Neutrophil (primary cell): Measurements from ENCODE around the gene SLC39A7.

Source experiments
- H3K27ac ChIP-seq: fragments of 200-600 bp; sonication (generic); 2 replicates; pipeline ENCODE4 v1.5.1; 2016; ENCODE audit warnings: mild to moderate bottlenecking, moderate library complexity
- H3K27me3 ChIP-seq: fragments of 200-600 bp; sonication (generic); 2 replicates; pipeline ENCODE4 v1.6.0; 2016; ENCODE audit warnings: mild to moderate bottlenecking
- H3K36me3 ChIP-seq: fragments of 200-600 bp; sonication (generic); 2 replicates; pipeline ENCODE4 v1.5.1; 2017
- H3K4me1 ChIP-seq, 2 experiments: fragments of 200-600 bp in 1 of 2; sonication (generic) in 1 of 2; 1 replicate in 1 of 2; 2 replicates in 1 of 2; pipeline versions ENCODE4 v1.5.1 to v1.6.1; 2013 to 2016; ENCODE audit warnings: low read depth in 1 of 2, low read length in 1 of 2, mild to moderate bottlenecking in 1 of 2, moderate library complexity in 1 of 2; ENCODE audit not compliant: control insufficient read depth in 1 of 2, insufficient read depth in 1 of 2
- H3K4me3 ChIP-seq, 2 experiments: fragments of 200-600 bp in 1 of 2; sonication (generic) in 1 of 2; 1 replicate in 1 of 2; 2 replicates in 1 of 2; pipeline ENCODE4 v1.5.1; 2013 to 2016; ENCODE audit warnings: low read depth in 1 of 2, low read length in 1 of 2, mild to moderate bottlenecking in 1 of 2, moderate library complexity in 1 of 2
- H3K9me3 ChIP-seq: fragments of 200-600 bp; sonication (generic); 2 replicates; pipeline ENCODE4 v1.5.1; 2016
- TF ChIP-seq, protein P1 (sequence below): fragments of 200-600 bp; sonication (generic); IDR thresholded peaks from 2 replicates; pipeline ENCODE4 v1.5.1; 2016; ENCODE audit warnings: antibody characterized with exemption

The SLC39A7 gene

DNA sequence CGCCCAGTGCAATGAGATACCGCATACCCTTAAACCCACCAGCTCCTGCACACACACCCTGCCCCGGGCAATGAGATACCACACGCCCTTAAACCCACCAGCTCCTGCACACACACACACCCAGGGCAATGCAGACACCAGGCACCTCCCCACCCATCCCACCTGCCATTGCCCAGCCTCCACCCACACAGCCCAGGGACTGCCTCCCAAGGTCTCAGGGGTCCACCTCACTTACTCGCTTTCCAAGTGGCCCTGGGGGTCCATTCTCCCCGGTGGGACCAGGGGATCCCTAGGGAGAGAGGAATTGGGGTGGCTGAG lies 32.4 kb upstream of the SLC39A7 start:
- Histone ChIP-seq H3K27ac (no peak overlapping the region), H3K9me3 (no peaks in the 10 kb centered on the region), H3K4me1 (no peaks in the 10 kb centered on the region), H3K4me3 (no peak overlapping the region), H3K27me3 (peaks cover 9% of the 10 kb centered on the region), H3K36me3 (no peaks in the 10 kb centered on the region)
- TF ChIP-seq, protein P1, sequence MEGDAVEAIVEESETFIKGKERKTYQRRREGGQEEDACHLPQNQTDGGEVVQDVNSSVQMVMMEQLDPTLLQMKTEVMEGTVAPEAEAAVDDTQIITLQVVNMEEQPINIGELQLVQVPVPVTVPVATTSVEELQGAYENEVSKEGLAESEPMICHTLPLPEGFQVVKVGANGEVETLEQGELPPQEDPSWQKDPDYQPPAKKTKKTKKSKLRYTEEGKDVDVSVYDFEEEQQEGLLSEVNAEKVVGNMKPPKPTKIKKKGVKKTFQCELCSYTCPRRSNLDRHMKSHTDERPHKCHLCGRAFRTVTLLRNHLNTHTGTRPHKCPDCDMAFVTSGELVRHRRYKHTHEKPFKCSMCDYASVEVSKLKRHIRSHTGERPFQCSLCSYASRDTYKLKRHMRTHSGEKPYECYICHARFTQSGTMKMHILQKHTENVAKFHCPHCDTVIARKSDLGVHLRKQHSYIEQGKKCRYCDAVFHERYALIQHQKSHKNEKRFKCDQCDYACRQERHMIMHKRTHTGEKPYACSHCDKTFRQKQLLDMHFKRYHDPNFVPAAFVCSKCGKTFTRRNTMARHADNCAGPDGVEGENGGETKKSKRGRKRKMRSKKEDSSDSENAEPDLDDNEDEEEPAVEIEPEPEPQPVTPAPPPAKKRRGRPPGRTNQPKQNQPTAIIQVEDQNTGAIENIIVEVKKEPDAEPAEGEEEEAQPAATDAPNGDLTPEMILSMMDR: no peak

DNA sequence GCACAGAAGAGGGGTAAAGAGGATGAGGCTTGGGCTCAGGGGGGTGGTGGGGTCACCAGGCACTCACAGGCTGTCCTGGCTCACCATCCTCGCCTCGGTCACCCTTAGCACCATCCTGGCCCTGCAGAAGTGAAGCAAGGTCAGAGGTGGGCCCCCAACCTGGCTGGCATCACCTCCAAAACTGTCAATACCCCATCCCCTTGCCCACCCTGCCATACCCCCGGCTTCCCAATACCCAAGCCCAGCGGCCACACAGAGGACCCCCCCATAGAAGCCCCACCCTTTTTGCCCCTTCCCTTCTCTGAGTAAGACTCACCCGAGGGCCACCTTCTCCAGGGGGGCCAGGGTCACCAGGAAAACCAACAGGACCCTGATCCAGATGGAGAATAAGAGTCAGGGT lies 32.0 kb upstream of the SLC39A7 start:
- peaks cover 8% of the 10 kb centered on the region for H3K27me3 ChIP-seq
- TF ChIP-seq, protein P1: no peak
- H3K4me1 ChIP-seq: no peaks in the 10 kb centered on the region
- no peaks in the 10 kb centered on the region for H3K9me3 ChIP-seq
- no peaks in the 10 kb centered on the region for H3K36me3 ChIP-seq
- no peak overlapping the region for H3K4me3 ChIP-seq
- H3K27ac ChIP-seq: no peak overlapping the region

DNA sequence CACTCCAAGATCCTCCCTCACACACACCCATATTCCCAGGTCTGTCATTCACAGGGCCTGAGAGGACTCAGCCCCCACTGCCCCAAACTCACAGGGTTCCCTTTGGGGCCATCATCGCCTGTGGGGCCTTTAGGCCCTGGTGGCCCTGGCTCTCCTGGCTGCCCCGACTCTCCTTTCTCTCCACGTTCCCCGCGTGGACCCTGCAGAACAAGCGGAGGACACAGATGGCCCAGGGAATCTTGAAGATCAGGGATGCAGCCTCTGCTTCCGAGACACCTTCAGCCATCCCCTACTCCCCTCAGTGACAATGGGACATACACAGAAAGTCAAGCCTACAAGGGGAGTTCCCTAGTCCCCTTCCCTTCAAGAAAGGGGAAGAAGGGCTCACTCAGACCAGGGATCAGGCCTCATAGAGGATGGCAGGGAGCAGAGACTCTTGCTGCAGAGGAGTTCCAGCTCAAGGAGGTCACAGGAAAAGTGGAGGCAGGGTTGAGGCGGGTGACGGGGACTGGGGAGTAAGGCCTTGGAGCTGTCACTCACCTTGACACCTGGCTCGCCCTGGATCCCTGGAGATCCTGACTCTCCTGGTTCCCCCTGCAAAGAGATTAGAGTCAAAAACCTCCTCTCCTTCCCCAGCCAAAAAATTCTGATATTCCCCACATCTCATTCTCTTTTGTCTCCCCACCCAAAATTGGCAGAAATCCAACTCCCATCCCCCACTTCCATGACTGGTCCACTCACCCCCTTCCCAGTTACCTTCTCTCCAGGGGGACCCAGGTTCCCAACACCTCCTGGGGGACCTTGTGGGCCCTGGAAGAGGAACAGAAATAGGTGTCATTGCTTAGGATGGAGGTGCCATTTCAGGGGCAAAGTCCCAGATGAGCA lies 31.1 kb upstream of the SLC39A7 start:
- Histone ChIP-seq H3K9me3 (no peaks in the 10 kb centered on the region), H3K27ac (no peak overlapping the region), H3K4me1 (no peaks in the 10 kb centered on the region), H3K36me3 (no peaks in the 10 kb centered on the region), H3K27me3 (peaks cover 1% of the 10 kb centered on the region), H3K4me3 (no peak overlapping the region)
- TF ChIP-seq, protein P1: no peak

DNA sequence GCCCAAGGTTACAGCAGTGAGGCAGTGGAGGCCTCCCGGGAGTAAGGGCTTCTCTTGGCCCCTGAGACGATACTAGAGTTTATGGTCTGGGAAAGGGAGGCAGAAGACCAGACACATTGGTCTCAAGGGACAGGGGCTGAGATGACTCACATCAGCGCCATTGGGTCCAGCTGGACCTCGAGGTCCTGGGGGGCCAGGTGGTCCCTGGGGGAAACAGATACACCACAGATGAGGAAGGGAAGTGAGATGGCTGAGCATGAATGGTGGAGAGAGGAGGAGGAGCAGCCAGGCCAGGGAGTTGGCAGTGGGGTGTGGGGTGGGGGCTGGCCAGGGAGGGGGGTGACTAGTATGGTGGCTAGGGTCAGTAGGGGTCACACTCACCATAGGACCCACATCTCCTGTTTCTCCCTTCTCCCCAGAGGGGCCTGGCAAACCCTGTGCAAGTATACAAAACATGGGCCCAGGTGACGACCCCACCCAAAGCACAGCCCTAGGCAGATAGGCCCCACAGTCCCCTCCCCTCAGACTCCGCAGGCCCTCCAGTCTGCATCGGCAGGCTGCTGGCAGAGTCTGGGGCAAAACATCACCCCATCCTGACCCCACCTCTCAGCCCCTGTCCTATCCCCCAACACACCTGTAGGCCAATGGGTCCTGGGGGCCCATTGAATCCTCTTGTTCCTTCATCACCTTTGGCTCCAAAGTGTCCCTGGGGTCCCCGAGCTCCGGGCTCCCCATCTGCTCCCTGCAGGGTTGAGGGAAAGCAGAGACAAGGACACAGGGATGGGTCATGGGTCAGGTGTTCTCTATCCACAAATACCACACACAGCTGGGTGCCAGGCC lies 30.3 kb upstream of the SLC39A7 start:
- H3K27me3 ChIP-seq: peaks cover 10% of the 10 kb centered on the region
- no peaks in the 10 kb centered on the region for H3K9me3 ChIP-seq
- H3K27ac ChIP-seq: no peak overlapping the region
- H3K4me3 ChIP-seq: no peak overlapping the region
- no peaks in the 10 kb centered on the region for H3K36me3 ChIP-seq
- TF ChIP-seq, protein P1: no peak
- no peaks in the 10 kb centered on the region for H3K4me1 ChIP-seq

DNA sequence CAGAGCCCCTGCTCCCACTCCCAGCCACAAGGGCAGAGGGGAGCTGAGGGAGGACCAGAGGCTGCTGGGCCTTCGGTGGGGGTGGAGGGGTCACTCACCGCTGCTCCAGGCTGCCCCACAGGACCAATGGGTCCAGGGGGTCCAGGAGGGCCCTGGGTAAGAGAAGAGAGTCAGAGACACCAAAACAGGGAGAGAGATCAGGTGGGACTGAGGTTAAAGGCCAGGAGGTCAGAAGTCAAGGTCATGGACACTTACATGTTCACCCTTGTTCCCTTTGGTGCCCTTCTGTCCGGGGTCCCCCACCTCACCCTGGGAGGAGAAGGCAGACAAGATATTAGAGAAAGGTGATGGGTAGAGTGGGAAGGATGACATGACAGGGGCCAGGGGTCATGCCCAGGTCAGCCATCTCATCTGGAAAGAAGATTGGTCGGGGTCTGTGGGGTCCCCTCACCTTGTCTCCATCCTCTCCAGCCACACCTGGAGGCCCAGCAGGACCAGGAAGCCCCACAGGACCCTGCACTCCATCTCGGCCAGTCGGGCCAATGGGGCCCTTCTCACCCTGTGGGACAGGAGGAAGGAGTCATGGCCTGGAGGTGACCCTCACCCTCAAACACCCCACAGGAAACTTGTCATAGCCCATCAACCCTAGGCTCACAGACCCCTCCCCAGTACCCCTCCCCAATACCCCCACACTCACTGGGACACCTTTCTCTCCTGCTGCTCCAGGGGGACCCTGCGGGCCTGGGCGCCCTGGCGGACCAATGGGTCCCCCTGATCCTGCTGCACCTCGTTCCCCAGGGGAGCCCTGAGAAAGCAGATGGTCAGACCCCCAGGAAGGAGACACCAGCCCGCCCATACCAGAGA lies 29.4 kb upstream of the SLC39A7 start:
- H3K36me3 ChIP-seq: no peaks in the 10 kb centered on the region
- TF ChIP-seq, protein P1: no peak
- no peak overlapping the region for H3K27ac ChIP-seq
- H3K27me3 ChIP-seq: peaks cover 11% of the 10 kb centered on the region
- no peaks in the 10 kb centered on the region for H3K9me3 ChIP-seq
- H3K4me3 ChIP-seq: no peak overlapping the region
- no peaks in the 10 kb centered on the region for H3K4me1 ChIP-seq
